ENCODE measurements around the gene SQSTM1.
"Not testable (repeated sequence)": the region's sequence is repeated elsewhere in the genome, so short reads cannot be mapped to it uniquely, and the experiment has no call there.

Gene SQSTM1

DNA sequence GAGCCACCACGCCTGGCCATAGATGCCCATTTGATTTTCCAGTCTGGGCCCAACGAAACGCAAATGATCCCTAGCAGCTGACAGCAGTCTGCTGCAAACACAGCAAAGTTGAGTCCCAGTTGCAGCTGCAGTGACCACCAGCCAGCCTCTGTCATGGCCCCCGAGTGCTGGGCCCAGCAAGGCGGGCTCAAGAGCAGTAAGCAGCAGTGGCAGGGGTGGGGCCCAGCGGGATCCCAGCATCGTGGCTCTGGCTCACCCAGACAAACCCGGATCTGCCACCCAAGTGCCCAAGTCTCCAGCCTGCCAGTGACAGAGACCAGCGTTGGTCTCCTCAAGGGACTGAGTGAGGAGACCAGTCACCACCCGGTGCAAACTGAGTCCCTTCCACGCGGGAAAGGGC lies 33.8 kb upstream of the SQSTM1 start:
- no peak for DNase-seq (ENCODE audit: low read depth)
- no peak for TF ChIP-seq CTCF (IDR thresholded peaks at IDR 0.05; ENCODE audit: control insufficient read depth, extremely low read depth, insufficient read depth)
- H3K4me3 ChIP-seq (ENCODE audit: low read depth, low read length) = no peak overlapping the region

DNA sequence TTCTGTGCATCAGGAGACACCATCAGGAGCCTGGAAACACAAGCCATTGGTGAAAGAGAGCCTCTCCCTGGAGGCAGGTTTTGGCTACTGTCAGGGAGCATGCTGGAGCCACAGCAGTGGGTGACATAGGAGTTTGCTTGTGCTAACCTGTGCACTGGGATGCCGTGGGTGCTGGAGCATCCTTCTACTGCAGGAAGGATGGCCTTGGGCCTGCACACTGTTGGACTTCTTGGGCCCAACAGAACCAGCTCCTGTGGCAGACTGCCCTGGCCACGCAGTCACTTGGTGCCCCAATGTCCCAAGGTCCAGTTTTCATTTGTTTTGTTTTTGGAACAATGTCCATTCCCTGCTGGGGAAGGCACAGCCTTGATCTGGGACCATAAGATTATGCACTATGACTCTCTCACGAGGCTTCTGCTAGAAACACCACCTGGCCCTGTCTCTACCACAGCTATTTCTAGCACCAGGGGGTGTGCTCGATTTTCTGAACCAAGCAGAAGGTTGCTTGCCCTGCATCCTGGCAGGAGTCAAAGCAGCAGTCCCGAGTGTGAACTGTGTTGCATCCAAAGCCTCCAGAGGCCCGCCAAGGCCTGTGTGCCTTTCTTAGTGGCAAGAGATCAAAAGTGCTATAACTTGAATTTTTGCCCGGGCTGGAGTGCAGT lies 32.4 kb upstream of the SQSTM1 start:
- no peak overlapping the region for H3K4me3 ChIP-seq (ENCODE audit: low read depth, low read length)
- TF ChIP-seq CTCF (IDR thresholded peaks at IDR 0.05; ENCODE audit: control insufficient read depth, extremely low read depth, insufficient read depth) = no peak
- no peak for DNase-seq (ENCODE audit: low read depth)

- not testable (repeated sequence) for H3K4me3 ChIP-seq (ENCODE audit: low read depth, low read length); DNase-seq (ENCODE audit: low read depth)
These were observed 31.4 kb upstream of the SQSTM1 start for GRCh38 chr5:179789278-179789677.

- no peak for TF ChIP-seq CTCF (IDR thresholded peaks at IDR 0.05; ENCODE audit: control insufficient read depth, extremely low read depth, insufficient read depth)
- no peak overlapping the region for H3K4me3 ChIP-seq (ENCODE audit: low read depth, low read length)
- no peak for DNase-seq (ENCODE audit: low read depth)
These were observed 28.7 kb upstream of the SQSTM1 start for GRCh38 chr5:179791881-179792611.

- H3K4me3 ChIP-seq (ENCODE audit: low read depth, low read length) = no peak overlapping the region
- no peak for TF ChIP-seq CTCF (IDR thresholded peaks at IDR 0.05; ENCODE audit: control insufficient read depth, extremely low read depth, insufficient read depth)
- no peak for DNase-seq (ENCODE audit: low read depth)
These were observed 27.9 kb upstream of the SQSTM1 start for GRCh38 chr5:179792612-179793467.

DNA sequence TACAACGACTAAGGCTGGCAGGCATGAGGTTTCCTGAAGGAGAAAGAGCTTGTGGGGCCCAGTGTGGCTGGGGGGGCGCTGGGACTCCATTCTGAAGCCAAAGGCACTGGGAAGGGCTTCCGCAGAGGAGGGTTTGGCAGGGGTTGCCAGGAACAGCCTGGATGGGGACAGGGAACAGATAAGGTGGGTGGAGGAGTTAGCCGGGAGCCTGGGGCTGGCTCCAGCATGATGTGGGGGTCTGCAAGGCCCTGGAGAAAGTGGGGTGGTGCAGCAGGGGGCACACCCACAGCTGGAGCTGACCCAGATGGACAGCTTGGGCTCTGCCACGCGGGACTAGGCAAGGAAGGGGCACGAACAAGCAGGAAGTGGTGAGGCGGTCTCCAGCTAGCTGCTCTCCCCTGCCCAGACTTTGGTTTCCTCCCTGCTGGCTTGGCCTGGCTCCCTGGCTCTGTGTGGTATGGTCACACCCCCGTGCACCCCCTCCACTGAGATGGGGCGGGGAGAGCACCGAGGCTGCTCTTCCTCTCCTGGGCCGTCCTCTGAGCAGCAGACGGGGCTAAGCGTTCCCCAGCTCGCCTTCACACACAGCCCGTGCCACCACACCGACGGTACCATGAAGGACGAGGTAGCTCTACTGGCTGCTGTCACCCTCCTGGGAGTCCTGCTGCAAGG lies 27.1 kb upstream of the SQSTM1 start, which contains the start of gene LTC4S:
Gene LTC4S (plus strand): TSS at position 519 of the 672 bp plus-strand sequence. CDS start 95 bp downstream, at position 614.
- no peak for DNase-seq (ENCODE audit: low read depth)
- TF ChIP-seq CTCF (IDR thresholded peaks at IDR 0.05; ENCODE audit: control insufficient read depth, extremely low read depth, insufficient read depth) = no peak
- H3K4me3 ChIP-seq (ENCODE audit: low read depth, low read length) = peak within 1 kb of the TSS; percentile 69
